Colonic mucosa (tissue), 4 donors: ENCODE results near the gene KDM5B. TPM values are rescaled to one million over a fixed set of nuclear protein-coding genes. Genes with fewer than 3 reads are reported as not detected.

Experiments used
- DNase-seq: peaks from one replicate; pipeline ENCODE4 v3.0.0-alpha.2; 2020
- H3K27ac ChIP-seq: fragments of 200-600 bp; one replicate; pipeline ENCODE4 v1.8.0; 2021
- H3K27me3 ChIP-seq: fragments of 200-600 bp; one replicate; pipeline ENCODE4 v1.8.0; 2021
- H3K36me3 ChIP-seq: fragments of 200-600 bp; one replicate; pipeline ENCODE4 v1.8.0; 2021
- H3K4me1 ChIP-seq: fragments of 200-600 bp; one replicate; pipeline ENCODE4 v1.8.0; 2021; ENCODE audit warnings: mild to moderate bottlenecking
- H3K4me3 ChIP-seq: fragments of 200-600 bp; one replicate; pipeline ENCODE4 v1.8.0; 2021
- H3K9ac ChIP-seq, 2 donors: one replicate each; pipeline ENCODE4 v1.7.0; 2013; ENCODE audit warnings: control low read depth in 2 of 2, low read depth in 2 of 2, low read length in 2 of 2
- H3K9me3 ChIP-seq: fragments of 200-600 bp; one replicate; pipeline ENCODE4 v1.8.0; 2021
- intact Hi-C: fragments of 100-400 bp; cut with DNase I; formaldehyde crosslinking; loops from one replicate; pipeline ENCODE4 v1.14.1; 2022
- total RNA-seq, 2 donors: library from RNA; stranded (reverse); fragmentation: NEBNext Ultra II Directional in 1 of 2; extraction: Animal tissue kit (Norgen Biotek cat#: 25700) in 1 of 2; gene quantifications; one replicate each; pipeline ENCODE4 v1.2.1, GENCODE V29; 2021
- TF ChIP-seq, protein P1 (sequence below): fragments of 200-600 bp; IDR thresholded peaks from one replicate; pipeline ENCODE4 v1.8.0; 2022; ENCODE audit warnings: antibody characterized with exemption, mild to moderate bottlenecking
- donor health status: healthy.
- donor health status: DM: no; HTN: no; CAD: no.
- donor health status: DM: no; HTN: no; CAD: no.

KDM5B gene
- total RNA-seq, 2 donors from 2014 or later = 70.1 to 93.4 TPM

DNA sequence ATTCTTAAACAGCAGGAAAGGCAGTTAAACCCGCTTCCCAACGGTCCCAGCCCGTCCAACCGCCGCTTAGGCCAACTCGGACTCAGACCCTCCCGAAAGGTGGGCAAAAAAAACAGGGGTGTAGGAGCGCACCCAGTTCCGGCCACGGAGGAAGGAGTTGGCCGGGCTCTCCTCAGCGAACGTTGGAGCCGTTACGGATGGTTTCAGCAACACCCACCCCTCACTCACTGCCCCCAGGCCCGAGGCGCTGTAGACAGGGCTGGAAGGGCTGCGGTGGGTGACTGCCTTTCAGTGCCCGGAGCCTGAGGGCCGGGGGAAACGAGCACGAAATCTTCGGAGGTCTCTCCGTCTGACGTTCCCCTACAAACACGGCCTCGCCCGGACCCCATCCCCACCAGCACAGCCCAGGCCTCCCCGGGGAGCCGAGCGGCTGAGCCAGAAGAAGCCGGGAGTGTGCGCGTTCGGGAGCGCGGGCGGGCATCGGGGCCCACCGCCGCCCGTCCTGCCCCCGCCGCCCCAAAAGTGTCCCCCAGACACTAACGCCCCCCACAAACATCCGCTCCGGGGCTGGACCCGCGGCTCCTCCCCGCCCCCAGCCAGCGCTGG is 1.3 kb downstream of the KDM5B start:
- no peaks in the 10 kb centered on the region for H3K36me3 ChIP-seq
- H3K27ac ChIP-seq = peak overlapping the region; percentile 96
- peaks cover 22% of the 10 kb centered on the region for H3K4me1 ChIP-seq
- peak; percentile 47 for DNase-seq
- H3K9me3 ChIP-seq = no peaks in the 10 kb centered on the region
- intact Hi-C loops = no loop called here
- no peaks in the 10 kb centered on the region for H3K27me3 ChIP-seq
- H3K9ac ChIP-seq = peak overlapping the region; percentile 80 to 94
- peak overlapping the region; percentile 96 for H3K4me3 ChIP-seq
- TF ChIP-seq, protein P1, sequence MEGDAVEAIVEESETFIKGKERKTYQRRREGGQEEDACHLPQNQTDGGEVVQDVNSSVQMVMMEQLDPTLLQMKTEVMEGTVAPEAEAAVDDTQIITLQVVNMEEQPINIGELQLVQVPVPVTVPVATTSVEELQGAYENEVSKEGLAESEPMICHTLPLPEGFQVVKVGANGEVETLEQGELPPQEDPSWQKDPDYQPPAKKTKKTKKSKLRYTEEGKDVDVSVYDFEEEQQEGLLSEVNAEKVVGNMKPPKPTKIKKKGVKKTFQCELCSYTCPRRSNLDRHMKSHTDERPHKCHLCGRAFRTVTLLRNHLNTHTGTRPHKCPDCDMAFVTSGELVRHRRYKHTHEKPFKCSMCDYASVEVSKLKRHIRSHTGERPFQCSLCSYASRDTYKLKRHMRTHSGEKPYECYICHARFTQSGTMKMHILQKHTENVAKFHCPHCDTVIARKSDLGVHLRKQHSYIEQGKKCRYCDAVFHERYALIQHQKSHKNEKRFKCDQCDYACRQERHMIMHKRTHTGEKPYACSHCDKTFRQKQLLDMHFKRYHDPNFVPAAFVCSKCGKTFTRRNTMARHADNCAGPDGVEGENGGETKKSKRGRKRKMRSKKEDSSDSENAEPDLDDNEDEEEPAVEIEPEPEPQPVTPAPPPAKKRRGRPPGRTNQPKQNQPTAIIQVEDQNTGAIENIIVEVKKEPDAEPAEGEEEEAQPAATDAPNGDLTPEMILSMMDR = no peak

GRCh38 chr1:202805886-202806844 is 2.1 kb downstream of the KDM5B start:
- peaks cover 16% of the 10 kb centered on the region for H3K4me1 ChIP-seq
- peak overlapping the region; percentile 96 for H3K4me3 ChIP-seq

GRCh38 chr1:202804126-202804525 is 4.1 kb downstream of the KDM5B start:
- Histone ChIP-seq H3K4me1 (peaks cover 12% of the 10 kb centered on the region), H3K27me3 (no peaks in the 10 kb centered on the region), H3K27ac (no peak overlapping the region), H3K4me3 (no peak overlapping the region), H3K9ac (no peak overlapping the region), H3K36me3 (no peaks in the 10 kb centered on the region), H3K9me3 (no peaks in the 10 kb centered on the region)
- intact Hi-C loops = no loop called here
- no peak for DNase-seq
- TF ChIP-seq, protein P1 = no peak

More at GRCh38 chr1:202805886-202806844, 2.1 kb downstream of the KDM5B start:
- H3K9me3 ChIP-seq = no peaks in the 10 kb centered on the region
- peak overlapping the region; percentile 96 for H3K27ac ChIP-seq
- no peak for DNase-seq
- TF ChIP-seq, protein P1 = no peak
- peak overlapping the region; percentile 80 to 94 for H3K9ac ChIP-seq
- intact Hi-C loops = no loop called here
- H3K36me3 ChIP-seq = no peaks in the 10 kb centered on the region
- H3K27me3 ChIP-seq = no peaks in the 10 kb centered on the region

- intact Hi-C loops = no loop called here
- H3K4me3 ChIP-seq = no peak overlapping the region
- peaks cover 12% of the 10 kb centered on the region for H3K4me1 ChIP-seq
These were observed 5.0 kb downstream of the KDM5B start for GRCh38 chr1:202802998-202803932.

More at GRCh38 chr1:202802998-202803932, 5.0 kb downstream of the KDM5B start:
- no peak for DNase-seq
- Histone ChIP-seq H3K36me3 (no peaks in the 10 kb centered on the region), H3K9ac (peak overlapping the region in 1 of 2 donors; percentile 4), H3K9me3 (no peaks in the 10 kb centered on the region), H3K27ac (no peak overlapping the region), H3K27me3 (no peaks in the 10 kb centered on the region)
- TF ChIP-seq, protein P1 = no peak
